Adipocyte (in vitro differentiated cells): ENCODE data around the gene YOD1.

Source experiments
- DNase-seq: peaks from one replicate; pipeline ENCODE4 v3.0.0-alpha.2; 2015; ENCODE audit warnings: low read depth
- H3K27me3 ChIP-seq: replicated peaks from 2 replicates; pipeline ENCODE4 v1.7.0; 2013; ENCODE audit warnings: mild to moderate bottlenecking, low read length, moderate library complexity; ENCODE audit not compliant: control insufficient read depth, insufficient read depth
- H3K36me3 ChIP-seq: 2 replicates; pipeline ENCODE4 v1.7.0; 2013; ENCODE audit warnings: low read length, mild to moderate bottlenecking, moderate library complexity; ENCODE audit not compliant: control insufficient read depth, insufficient read depth, severe bottlenecking
- H3K4me1 ChIP-seq: 2 replicates; pipeline ENCODE4 v1.7.0; 2013; ENCODE audit warnings: mild to moderate bottlenecking, low read length, moderate library complexity; ENCODE audit not compliant: control insufficient read depth, insufficient read depth
- H3K4me3 ChIP-seq: 2 replicates; pipeline ENCODE4 v1.7.0; 2013; ENCODE audit warnings: mild to moderate bottlenecking, low read length, moderate library complexity
- H3K9ac ChIP-seq: 2 replicates; pipeline ENCODE4 v1.7.0; 2013; ENCODE audit warnings: mild to moderate bottlenecking, low read length, moderate library complexity
- H3K9me3 ChIP-seq: 2 replicates; pipeline ENCODE4 v1.7.0; 2013; ENCODE audit warnings: mild to moderate bottlenecking, low read length, moderate library complexity; ENCODE audit not compliant: control insufficient read depth

YOD1 gene

GRCh38 chr1:207001492-207002245 lies 49.3 kb downstream of the YOD1 start:
- no peak for DNase-seq
- no peaks in the 10 kb centered on the region for H3K36me3 ChIP-seq
- H3K9me3 ChIP-seq: no peaks in the 10 kb centered on the region
- H3K4me3 ChIP-seq: no peak overlapping the region
- H3K9ac ChIP-seq: no peak overlapping the region
- H3K4me1 ChIP-seq: peaks cover 18% of the 10 kb centered on the region
- H3K27me3 ChIP-seq: peaks cover 6% of the 10 kb centered on the region

- peaks cover 12% of the 10 kb centered on the region for H3K4me1 ChIP-seq
- no peak for DNase-seq
- no peaks in the 10 kb centered on the region for H3K9me3 ChIP-seq
- H3K27me3 ChIP-seq: peaks cover 6% of the 10 kb centered on the region
- no peaks in the 10 kb centered on the region for H3K36me3 ChIP-seq
- H3K9ac ChIP-seq: no peak overlapping the region
- no peak overlapping the region for H3K4me3 ChIP-seq
These were observed 50.2 kb downstream of the YOD1 start for GRCh38 chr1:207000651-207001291.

- H3K36me3 ChIP-seq: no peaks in the 10 kb centered on the region
- H3K9me3 ChIP-seq: no peaks in the 10 kb centered on the region
- H3K4me3 ChIP-seq: no peak overlapping the region
- H3K27me3 ChIP-seq: peaks cover 11% of the 10 kb centered on the region
- DNase-seq: no peak
- H3K9ac ChIP-seq: no peak overlapping the region
- H3K4me1 ChIP-seq: no peaks in the 10 kb centered on the region
These were observed 52.2 kb downstream of the YOD1 start for GRCh38 chr1:206998816-206999215.
